DMS53 treated with DMSO at 0.1 percent for 48 hours (cell line): ENCODE data around the gene HLA-E.
"Not testable (repeated sequence)": the region's sequence is repeated elsewhere in the genome, so short reads cannot be mapped to it uniquely, and the experiment has no call there.

Experiments
- DNase-seq: peaks from one replicate; lab custom pipeline; 2025; ENCODE audit not compliant: unreplicated experiment; lab: John Stamatoyannopoulos, UW

The HLA-E gene

GRCh38 chr6:30507849-30508827 lies 18.8 kb downstream of the HLA-E start:
- no peak for DNase-seq

GRCh38 chr6:30508890-30509736 lies 19.8 kb downstream of the HLA-E start:
- no peak for DNase-seq

- no peak for DNase-seq
Measured at GRCh38 chr6:30510419-30511168, 21.3 kb downstream of the HLA-E start.

GRCh38 chr6:30511169-30511546 lies 21.8 kb downstream of the HLA-E start:
- no peak for DNase-seq

- DNase-seq, result no peak
Measured at GRCh38 chr6:30513451-30513850, 24.1 kb downstream of the HLA-E start.

- no peak for DNase-seq
Measured at GRCh38 chr6:30515106-30515505, 25.8 kb downstream of the HLA-E start.

- DNase-seq, result peak; percentile 91
Measured at GRCh38 chr6:30515944-30516753, 26.8 kb downstream of the HLA-E start.

GRCh38 chr6:30516754-30517076 lies 27.4 kb downstream of the HLA-E start:
- not testable (repeated sequence) for DNase-seq

GRCh38 chr6:30517767-30518504 lies 28.6 kb downstream of the HLA-E start:
- not testable (repeated sequence) for DNase-seq

GRCh38 chr6:30518505-30519145 lies 29.3 kb downstream of the HLA-E start:
- DNase-seq, result not testable (repeated sequence)

- no peak for DNase-seq
Measured at GRCh38 chr6:30520522-30520921, 31.2 kb downstream of the HLA-E start.

- DNase-seq, result not testable (repeated sequence)
Measured at GRCh38 chr6:30521082-30521481, 31.8 kb downstream of the HLA-E start.

- DNase-seq, result not testable (repeated sequence)
Measured at GRCh38 chr6:30521952-30522351, 32.6 kb downstream of the HLA-E start.

GRCh38 chr6:30526444-30526843 lies 37.1 kb downstream of the HLA-E start:
- not testable (repeated sequence) for DNase-seq

- DNase-seq, result not testable (repeated sequence)
Measured at GRCh38 chr6:30529349-30529875, 40.1 kb downstream of the HLA-E start.

GRCh38 chr6:30530014-30530413 lies 40.7 kb downstream of the HLA-E start:
- no peak for DNase-seq

- no peak for DNase-seq
Measured at GRCh38 chr6:30533460-30534294, 44.4 kb downstream of the HLA-E start.

GRCh38 chr6:30537931-30538330 lies 48.6 kb downstream of the HLA-E start:
- DNase-seq, result no peak
